Measurements from ENCODE around the gene OR1F1. TPM values are rescaled to one million over a fixed set of nuclear protein-coding genes. Genes with fewer than 3 reads are reported as not detected.

OR1F1 gene
- total and polyA plus RNA-seq, 2 of the 8 experiments (the other 6 are each of a cell fraction or from before 2014, with no cell fraction given) = 0.52 to 1.2 TPM

DNA sequence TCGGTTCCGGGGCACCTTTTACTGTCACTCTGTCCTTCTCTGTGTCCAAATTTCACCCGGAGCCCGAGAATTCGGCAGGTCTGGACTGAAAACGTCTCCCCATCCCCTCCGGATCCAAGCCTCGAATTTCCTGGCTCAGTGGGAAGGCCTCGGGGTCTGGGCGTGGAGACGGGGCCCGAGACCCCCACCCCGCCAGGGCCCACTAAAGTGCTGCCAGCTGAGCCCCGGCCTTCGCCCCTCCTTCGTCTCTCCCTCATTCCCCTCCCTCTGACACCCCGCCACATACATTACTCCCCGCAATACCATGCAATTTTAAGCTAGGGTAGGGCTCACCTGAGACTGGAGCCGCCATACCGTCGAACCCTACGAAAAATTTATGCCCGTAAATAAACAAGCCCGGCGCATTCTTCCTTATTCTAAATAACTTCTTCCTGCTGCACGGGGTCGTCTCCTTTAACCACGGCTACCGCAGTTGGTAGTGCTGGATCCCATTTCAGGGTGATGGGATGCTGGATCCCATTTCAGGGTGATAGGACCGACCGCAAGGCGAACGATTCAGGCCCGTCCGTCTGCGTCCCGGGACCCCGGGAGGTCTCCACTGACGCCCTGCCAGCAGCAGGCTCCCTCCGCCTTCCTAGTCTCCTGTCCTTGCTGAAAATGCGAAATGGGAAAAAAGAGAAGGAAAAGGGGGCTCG lies 4.4 kb upstream of the OR1F1 start:
- ChIA-PET CTCF (ENCODE audit: partially characterized antibody) (interaction anchor here (0.6 to 4.8 kb wide), 15 partner anchors 8 to 1203 kb away, joined by 3 to 35 read pairs (median 3); partner anchors contain the start of gene ZNF213), POLR2A (ENCODE audit: partially characterized antibody) (interaction anchor here (1.0 to 4.5 kb wide), 6 partner anchors 9 to 301 kb away, joined by 3 to 28 read pairs (median 4); no protein-coding TSS in a partner anchor)
- no peak overlapping the region for H2AK5ac ChIP-seq (ENCODE audit: low read depth, low read length)
- H2BK15ac ChIP-seq (ENCODE audit: low read length) = no peak overlapping the region
- peaks cover 14% of the 10 kb centered on the region; the same call in 1 of the 2 replicates for H3K23me2 ChIP-seq (ENCODE audit: low read depth, low read length)
- H3K27me3 ChIP-seq (replicated peaks in 1 of 4; ENCODE audit: control insufficient read depth in 3 of 4, extremely low read depth in 1 of 4, insufficient read depth in 3 of 4, low read length in 3 of 4) = peaks cover 0 to 38% (median 25%) of the 10 kb centered on the region in 4 experiments; a peak in 6 of 7 replicates
- no peak overlapping the region; a peak in 1 of 7 replicates for H3K9ac ChIP-seq (replicated peaks in 1 of 4; ENCODE audit: extremely low read depth in 1 of 4, low read depth in 3 of 4, low read length in 3 of 4)
- H3K27ac ChIP-seq (ENCODE audit: low read depth, low read length) = no peak overlapping the region
- H2BK5ac ChIP-seq (ENCODE audit: low read depth, low read length) = no peak overlapping the region
- H3K79me1 ChIP-seq (ENCODE audit: low read depth, low read length) = no peaks in the 10 kb centered on the region
- H3K4me3 ChIP-seq (ENCODE audit: extremely low read depth in 1 of 4, insufficient read depth in 2 of 4, low read depth in 3 of 4, low read length in 4 of 4) = peak overlapping the region; percentile 48 to 85 (median 82)
- H4K8ac ChIP-seq (ENCODE audit: extremely low read depth, insufficient read depth, low read length) = no peak overlapping the region
- H2BK20ac ChIP-seq (ENCODE audit: low read length) = no peak overlapping the region
- no peak overlapping the region for H2BK12ac ChIP-seq (ENCODE audit: low read depth, low read length)
- no peak overlapping the region for H3K4ac ChIP-seq (replicated peaks; ENCODE audit: insufficient read length, low read depth, low read length)
- H4K91ac ChIP-seq (replicated peaks; ENCODE audit: insufficient read length, low read length) = no peak overlapping the region
- H3K79me2 ChIP-seq (ENCODE audit: control insufficient read depth in 1 of 2, insufficient read depth in 2 of 2, low read length in 2 of 2) = no peaks in the 10 kb centered on the region
- no peak overlapping the region for H3K14ac ChIP-seq (ENCODE audit: insufficient read length)
- H3K23ac ChIP-seq (ENCODE audit: insufficient read length) = no peak overlapping the region
- no peaks in the 10 kb centered on the region for H3K36me3 ChIP-seq (ENCODE audit: control insufficient read depth in 2 of 4, insufficient read depth in 4 of 4, low read length in 3 of 4)
- H3K18ac ChIP-seq (ENCODE audit: extremely low read depth, low read length) = no peak overlapping the region
- FAIRE-seq (no peak), DNase-seq (ENCODE audit: low read depth in 1 of 2, low spot score in 2 of 2) (no peak)
- H2BK120ac ChIP-seq (replicated peaks; ENCODE audit: low read depth, low read length) = no peak overlapping the region
- no peaks in the 10 kb centered on the region; a peak in 2 of 7 replicates for H3K4me1 ChIP-seq (replicated peaks in 1 of 4; ENCODE audit: control insufficient read depth in 3 of 4, insufficient read depth in 4 of 4, low read length in 3 of 4)
- H3K4me2 ChIP-seq (ENCODE audit: insufficient read depth in 1 of 2, low read depth in 2 of 2, low read length in 2 of 2) = peak overlapping the region; percentile 68 to 87
- no peaks in the 10 kb centered on the region for H3K9me3 ChIP-seq (ENCODE audit: insufficient read depth in 2 of 2, low read depth in 1 of 2, low read length in 1 of 2)
- H4K5ac ChIP-seq (ENCODE audit: insufficient read length, low read depth, low read length) = no peak overlapping the region
- H2AFZ ChIP-seq (ENCODE audit: low read length) = peak overlapping the region; percentile 76; the same call in 1 of the 2 replicates
- H3K56ac ChIP-seq (replicated peaks; ENCODE audit: insufficient read length, low read depth, low read length) = no peak overlapping the region
- 4% methylated on average over 41 of the region's 42 CpGs; no CpG with 5 or more reads in 1 of the 2 experiments for WGBS, 2 experiments (ENCODE audit: extremely low coverage in 1 of 2, insufficient coverage in 1 of 2, insufficient read length in 1 of 2, insufficient replicate concordance in 2 of 2, low coverage in 1 of 2, low lambda C conversion rate in 2 of 2, missing lambda C conversion rate in 1 of 2)
- no peaks in the 10 kb centered on the region for H4K20me1 ChIP-seq (replicated peaks in 1 of 2; ENCODE audit: control insufficient read depth in 1 of 2, insufficient read depth in 2 of 2, low read length in 2 of 2)
- TF ChIP-seq KDM4A (IDR thresholded peaks at IDR 0.05; ENCODE audit: low read depth, low read length, severe bottlenecking) (no peak), SP4 (IDR thresholded peaks at IDR 0.05; ENCODE audit: low read length) (no peak)
